Activated T-cell treated with anti-CD3 and anti-CD28 coated beads, Interleukin-2, amount 50 U/mL, for 72 hours (primary cell): Measurements from ENCODE around the gene OR1J1. TPM values are rescaled to one million over a fixed set of nuclear protein-coding genes. Genes with fewer than 3 reads are reported as not detected.

Experiments
- total RNA-seq, 2 donors: library from RNA; stranded (reverse); gene quantifications; one replicate each; pipeline ENCODE4 v1.2.3, GENCODE V29; 2022

The OR1J1 gene
- total RNA-seq, 2 donors from 2014 or later = not detected

Other genes starting within 250 kb of the OR1J1 start
- gene LHX6, start 249.0 kb downstream of the OR1J1 start, total RNA-seq = under 1 TPM in 1 of 2 donors, not detected in 1; 0.29 TPM
- gene RBM18, start 213.1 kb downstream of the OR1J1 start, total RNA-seq = 10 to 100 TPM; 30.0 to 35.8 TPM
- 10 to 100 TPM; 42.6 to 47.7 TPM for gene MRRF, start 213.0 kb downstream of the OR1J1 start, total RNA-seq
- under 1 TPM; 0.17 to 0.58 TPM for gene PTGS1, start 106.9 kb downstream of the OR1J1 start, total RNA-seq
- not detected for gene OR1J2, start 32.9 kb upstream of the OR1J1 start, total RNA-seq
- under 1 TPM in 1 of 2 donors, not detected in 1; 0.26 TPM for gene OR1J4, start 41.2 kb upstream of the OR1J1 start, total RNA-seq
- not detected for gene OR1N1, start 49.4 kb upstream of the OR1J1 start, total RNA-seq
- gene OR1N2, start 75.2 kb upstream of the OR1J1 start, total RNA-seq = not detected
- not detected for gene OR1L8, start 105.5 kb upstream of the OR1J1 start, total RNA-seq
- under 1 TPM in 1 of 2 donors, not detected in 1; 0.26 TPM for gene OR1Q1, start 136.8 kb upstream of the OR1J1 start, total RNA-seq
- gene OR1B1, start 179.7 kb upstream of the OR1J1 start, total RNA-seq = not detected
- gene OR1L1, start 183.8 kb upstream of the OR1J1 start, total RNA-seq = not detected
- gene OR1L3, start 197.2 kb upstream of the OR1J1 start, total RNA-seq = not detected
- not detected for gene OR1L4, start 246.1 kb upstream of the OR1J1 start, total RNA-seq